ENCODE results near the gene SLC49A4.

- TF ChIP-seq CTCF (conservative IDR thresholded peaks at IDR 0.05; ENCODE audit: low read depth, low read length), result no peak
- TF ChIP-seq EZH2 (IDR thresholded peaks at IDR 0.05; ENCODE audit: borderline replicate concordance, low read depth, low read length, poor library complexity, severe bottlenecking), result no peak
Observed at GRCh38 chr3:122770521-122771202, 24.2 kb upstream of the SLC49A4 start.
